Mesenchymal stem cell (in vitro differentiated cells and primary cell): ENCODE results near the gene TRIM74.
"Not testable (repeated sequence)": the region's sequence is repeated elsewhere in the genome, so short reads cannot be mapped to it uniquely, and the experiment has no call there.

ENCODE experiments used
- DNase-seq: peaks from one replicate; pipeline ENCODE4 v3.0.0-alpha.2; 2013
- H2AFZ ChIP-seq: one replicate; pipeline ENCODE4 v1.6.1; 2013; ENCODE audit warnings: low read depth, mild to moderate bottlenecking, control low read depth, inconsistent platforms, low read length, moderate library complexity
- H2AK5ac ChIP-seq: 2 replicates; pipeline ENCODE4 v1.6.1; 2013; ENCODE audit warnings: low read length, moderate library complexity, mild to moderate bottlenecking, inconsistent platforms; ENCODE audit not compliant: severe bottlenecking
- H2BK120ac ChIP-seq: one replicate; pipeline ENCODE4 v1.6.1; 2013; ENCODE audit warnings: low read depth, mild to moderate bottlenecking, inconsistent platforms, low read length, moderate library complexity
- H2BK12ac ChIP-seq, 2 experiments: one replicate each; pipeline ENCODE4 v1.6.1; 2013; ENCODE audit warnings: inconsistent platforms in 2 of 2, low read length in 2 of 2, mild to moderate bottlenecking in 2 of 2, moderate library complexity in 2 of 2, control low read depth in 1 of 2
- H2BK15ac ChIP-seq: one replicate; pipeline ENCODE4 v1.6.1; 2013; ENCODE audit warnings: mild to moderate bottlenecking, low read depth, inconsistent platforms; ENCODE audit not compliant: poor library complexity, severe bottlenecking
- H2BK5ac ChIP-seq: 2 replicates; pipeline ENCODE4 v1.6.1; 2013; ENCODE audit warnings: low read depth, mild to moderate bottlenecking, low read length, control low read depth, inconsistent platforms; ENCODE audit not compliant: poor library complexity, severe bottlenecking
- H3K14ac ChIP-seq, 2 experiments: one replicate each; pipeline ENCODE4 v1.6.1; 2013; ENCODE audit warnings: inconsistent platforms in 2 of 2, low read length in 2 of 2, control low read depth in 1 of 2, mild to moderate bottlenecking in 1 of 2, moderate library complexity in 1 of 2
- H3K18ac ChIP-seq, 2 experiments: one replicate each; pipeline ENCODE4 v1.6.1; 2013; ENCODE audit warnings: inconsistent platforms in 2 of 2, low read length in 2 of 2, control low read depth in 1 of 2, low read depth in 1 of 2, mild to moderate bottlenecking in 1 of 2
- H3K23ac ChIP-seq, 2 experiments: one replicate each; pipeline ENCODE4 v1.6.1; 2013; ENCODE audit warnings: inconsistent platforms in 2 of 2, low read length in 2 of 2, mild to moderate bottlenecking in 2 of 2, moderate library complexity in 2 of 2, control low read depth in 1 of 2
- H3K27ac ChIP-seq: 2 replicates; pipeline ENCODE4 v1.5.1; 2013; ENCODE audit warnings: mild to moderate bottlenecking, moderate library complexity, low read length, control low read depth, inconsistent platforms; ENCODE audit not compliant: poor library complexity, severe bottlenecking
- H3K27me3 ChIP-seq, 2 experiments: 2 replicates each; pipeline versions ENCODE4 v1.6.1 to v1.7.0; 2013; ENCODE audit warnings: low read length in 2 of 2, mild to moderate bottlenecking in 2 of 2, moderate library complexity in 2 of 2, control low read depth in 1 of 2, inconsistent platforms in 1 of 2; ENCODE audit not compliant: control insufficient read depth in 1 of 2, insufficient read depth in 1 of 2
- H3K36me3 ChIP-seq, 2 experiments: 2 replicates each; pipeline versions ENCODE4 v1.6.1 to v1.7.0; 2013; ENCODE audit warnings: low read length in 2 of 2, control low read depth in 1 of 2, inconsistent platforms in 1 of 2, low read depth in 1 of 2, mild to moderate bottlenecking in 1 of 2; ENCODE audit not compliant: insufficient read depth in 2 of 2, control insufficient read depth in 1 of 2
- H3K4ac ChIP-seq, 2 experiments: one replicate each; pipeline ENCODE4 v1.6.1; 2013; ENCODE audit warnings: inconsistent platforms in 2 of 2, low read length in 2 of 2, mild to moderate bottlenecking in 2 of 2, moderate library complexity in 2 of 2, control low read depth in 1 of 2, low read depth in 1 of 2
- H3K4me1 ChIP-seq: 2 replicates; pipeline ENCODE4 v1.6.1; 2013; ENCODE audit warnings: low read depth, low read length, control low read depth; ENCODE audit not compliant: control insufficient read depth, insufficient read depth
- H3K4me2 ChIP-seq: 2 replicates; pipeline ENCODE4 v1.6.1; 2013; ENCODE audit warnings: low read length, mild to moderate bottlenecking, inconsistent platforms; ENCODE audit not compliant: poor library complexity, severe bottlenecking
- H3K4me3 ChIP-seq, 2 experiments: 2 replicates each; pipeline versions ENCODE4 v1.5.1 to v1.7.0; 2013; ENCODE audit warnings: low read length in 2 of 2, mild to moderate bottlenecking in 2 of 2, control low read depth in 1 of 2, low read depth in 1 of 2; ENCODE audit not compliant: insufficient read depth in 1 of 2
- H3K79me1 ChIP-seq: replicated peaks from 2 replicates; pipeline ENCODE4 v1.6.1; 2013; ENCODE audit warnings: mild to moderate bottlenecking, control low read depth, low read length, inconsistent platforms; ENCODE audit not compliant: poor library complexity, severe bottlenecking
- H3K9ac ChIP-seq: 2 replicates; pipeline ENCODE4 v1.7.0; 2013; ENCODE audit warnings: mild to moderate bottlenecking, low read length, moderate library complexity
- H3K9me3 ChIP-seq: 2 replicates; pipeline ENCODE4 v1.7.0; 2013; ENCODE audit warnings: mild to moderate bottlenecking, low read length; ENCODE audit not compliant: control insufficient read depth
- H4K8ac ChIP-seq: one replicate; pipeline ENCODE4 v1.6.1; 2013; ENCODE audit warnings: inconsistent platforms, mild to moderate bottlenecking, low read length, moderate library complexity
- H4K91ac ChIP-seq: one replicate; pipeline ENCODE4 v1.6.1; 2013; ENCODE audit warnings: mild to moderate bottlenecking, low read length, inconsistent platforms
- WGBS: methylation state at CpG from one replicate; pipeline ENCODE4 v1.1.7; 2013; ENCODE audit warnings: mixed read lengths; 5-methylcytosine and 5-hydroxymethylcytosine counted together

TRIM74 gene

GRCh38 chr7:72945597-72945996 lies 23.7 kb downstream of the TRIM74 start:
- H3K23ac ChIP-seq, H3K9ac ChIP-seq, H2BK12ac ChIP-seq, H3K4me1 ChIP-seq, DNase-seq, H2AFZ ChIP-seq, H3K18ac ChIP-seq, H3K4me3 ChIP-seq, H3K27ac ChIP-seq, H3K9me3 ChIP-seq, H2BK15ac ChIP-seq, H3K14ac ChIP-seq, H3K4me2 ChIP-seq, H3K4ac ChIP-seq, H2BK5ac ChIP-seq, H2AK5ac ChIP-seq, H4K91ac ChIP-seq, H4K8ac ChIP-seq, H2BK120ac ChIP-seq, H3K27me3 ChIP-seq, H3K79me1 ChIP-seq: not testable (repeated sequence)
- H3K36me3 ChIP-seq, result peaks cover 10 to 46% of the 10 kb centered on the region in 2 experiments
- 95% methylated on average over 6 of the region's 9 CpGs for WGBS

GRCh38 chr7:72944937-72945336 lies 24.3 kb downstream of the TRIM74 start:
- not testable (repeated sequence) for H2BK120ac ChIP-seq, H3K9me3 ChIP-seq
- WGBS, result no CpG with 5 or more reads among the region's 15 CpGs

GRCh38 chr7:72942956-72943355 lies 26.3 kb downstream of the TRIM74 start:
- H3K9ac ChIP-seq, H2BK5ac ChIP-seq, H3K14ac ChIP-seq, H2BK15ac ChIP-seq, H2AK5ac ChIP-seq, H4K91ac ChIP-seq, H3K79me1 ChIP-seq, DNase-seq, H2BK12ac ChIP-seq, H3K18ac ChIP-seq, H3K27me3 ChIP-seq, H2AFZ ChIP-seq, H3K4ac ChIP-seq, H3K9me3 ChIP-seq, H4K8ac ChIP-seq, H3K4me3 ChIP-seq, H3K4me1 ChIP-seq, H3K23ac ChIP-seq, H3K4me2 ChIP-seq, H3K27ac ChIP-seq, H2BK120ac ChIP-seq: not testable (repeated sequence)
- WGBS, result 100% methylated on average over 11 of the region's 25 CpGs
- peaks cover 16 to 36% of the 10 kb centered on the region in 2 experiments for H3K36me3 ChIP-seq

More at GRCh38 chr7:72944937-72945336, 24.3 kb downstream of the TRIM74 start:
- not testable (repeated sequence) for H3K4me1 ChIP-seq, H4K8ac ChIP-seq, H3K4me2 ChIP-seq, H3K4ac ChIP-seq, H3K18ac ChIP-seq, DNase-seq, H3K14ac ChIP-seq, H3K27ac ChIP-seq, H2AK5ac ChIP-seq, H4K91ac ChIP-seq, H2AFZ ChIP-seq, H3K79me1 ChIP-seq, H3K27me3 ChIP-seq, H3K9ac ChIP-seq, H2BK12ac ChIP-seq, H3K23ac ChIP-seq, H2BK15ac ChIP-seq, H3K4me3 ChIP-seq, H2BK5ac ChIP-seq
- H3K36me3 ChIP-seq, result peaks cover 10 to 47% of the 10 kb centered on the region in 2 experiments

- not testable (repeated sequence) for H3K9ac ChIP-seq, H3K18ac ChIP-seq, H3K27ac ChIP-seq, H3K23ac ChIP-seq, H4K91ac ChIP-seq, H2BK5ac ChIP-seq, H3K79me1 ChIP-seq, H2AFZ ChIP-seq, DNase-seq, H2BK12ac ChIP-seq, H2BK15ac ChIP-seq, H3K4ac ChIP-seq, H3K4me2 ChIP-seq, H2BK120ac ChIP-seq, H3K14ac ChIP-seq, H3K27me3 ChIP-seq, H4K8ac ChIP-seq, H3K4me3 ChIP-seq, H3K9me3 ChIP-seq, H3K4me1 ChIP-seq, H2AK5ac ChIP-seq
- peaks cover 22 to 33% of the 10 kb centered on the region in 2 experiments for H3K36me3 ChIP-seq
- 100% methylated on average over 2 of the region's 20 CpGs for WGBS
Observed at GRCh38 chr7:72942022-72942705, 27.1 kb downstream of the TRIM74 start.
